Stimulated activated CD8-positive, alpha-beta memory T cell treated with anti-CD3 and anti-CD28 coated beads, Interleukin-12 subunit alpha, Interleukin-12 subunit beta, amount 100 ng/mL, for 4 hours (primary cell): ENCODE results near the gene NMNAT3.

Experiments used
- DNase-seq: peaks from one replicate; pipeline ENCODE4 v3.0.0-alpha.2; 2020; ENCODE audit warnings: low read depth

Gene NMNAT3

DNA sequence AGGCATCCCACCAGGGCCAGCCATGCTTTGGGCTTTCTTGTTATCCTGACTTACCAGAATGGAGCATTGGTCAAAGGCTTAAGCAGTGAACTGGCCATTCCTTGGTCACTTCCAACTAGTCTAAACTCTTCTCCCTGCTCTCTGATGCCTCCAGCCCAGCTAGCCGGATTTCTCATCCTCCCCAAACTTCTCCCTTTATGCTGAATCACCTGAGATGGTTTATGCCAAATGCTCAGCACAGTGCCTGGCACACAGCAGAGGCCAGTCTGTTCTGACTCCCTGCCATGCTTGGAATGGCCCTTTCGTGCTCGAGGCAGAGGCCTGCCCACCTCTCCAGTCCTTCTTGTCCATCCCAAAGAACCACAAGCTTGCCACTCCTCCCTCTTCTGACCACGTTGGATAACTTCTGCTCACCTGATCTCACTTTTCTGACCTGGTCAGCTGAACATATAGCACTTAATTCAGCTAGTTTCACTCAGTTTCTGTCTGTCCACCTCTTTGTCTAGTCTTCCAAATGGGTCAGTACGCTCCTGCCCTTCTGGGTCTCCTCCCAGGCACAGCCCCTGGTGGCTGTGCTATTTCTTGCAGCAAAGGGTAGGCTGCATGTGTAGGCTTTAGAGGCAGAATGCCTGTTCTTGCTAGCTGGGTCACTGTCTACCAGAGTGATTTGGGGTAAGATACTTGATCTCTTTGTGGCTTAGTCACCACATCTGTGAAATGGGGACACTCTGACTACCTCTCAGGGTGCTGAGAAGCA lies 136.1 kb downstream of the NMNAT3 start:
- DNase-seq = no peak

DNA sequence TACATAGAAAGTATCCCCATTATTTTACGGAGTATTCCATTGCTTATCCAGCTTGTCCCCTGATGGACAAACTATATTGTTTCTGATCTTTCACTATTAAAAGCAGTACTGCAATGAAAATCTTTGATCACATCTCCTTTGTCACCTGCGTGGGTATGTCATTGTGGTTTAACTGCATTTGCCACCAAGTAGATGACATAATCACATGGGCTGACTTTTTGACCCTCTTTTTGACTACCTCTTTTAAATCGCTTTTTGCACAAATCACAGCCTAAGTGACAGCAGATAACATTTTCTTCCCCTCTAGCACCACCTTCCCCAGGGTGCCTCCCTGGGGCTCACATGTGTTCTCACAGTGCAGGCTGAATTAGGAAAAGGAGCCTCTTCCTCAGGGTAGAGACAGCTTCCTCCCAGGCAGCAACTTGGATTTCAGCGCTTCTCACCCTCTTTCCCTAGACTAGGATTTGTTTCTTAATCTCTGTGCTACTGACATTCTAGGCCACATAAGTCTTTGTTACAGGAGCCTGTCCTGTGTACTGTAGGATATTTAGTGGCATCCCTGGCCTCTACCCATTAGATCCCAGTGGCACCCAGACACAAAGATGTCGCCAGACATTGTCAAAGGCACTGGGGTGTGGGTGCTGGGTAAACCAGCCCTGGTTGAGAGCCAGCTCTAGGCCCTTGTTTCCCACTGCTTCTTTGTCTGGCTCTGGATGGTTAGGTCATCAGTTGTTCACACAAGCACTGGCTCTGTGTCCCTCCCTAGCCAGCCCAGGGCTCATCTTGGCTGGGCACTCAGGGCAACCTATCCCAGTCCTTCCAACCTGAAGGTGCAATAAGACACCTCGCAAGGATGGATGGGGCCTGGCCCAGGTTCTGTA lies 136.9 kb downstream of the NMNAT3 start:
- DNase-seq = no peak

DNA sequence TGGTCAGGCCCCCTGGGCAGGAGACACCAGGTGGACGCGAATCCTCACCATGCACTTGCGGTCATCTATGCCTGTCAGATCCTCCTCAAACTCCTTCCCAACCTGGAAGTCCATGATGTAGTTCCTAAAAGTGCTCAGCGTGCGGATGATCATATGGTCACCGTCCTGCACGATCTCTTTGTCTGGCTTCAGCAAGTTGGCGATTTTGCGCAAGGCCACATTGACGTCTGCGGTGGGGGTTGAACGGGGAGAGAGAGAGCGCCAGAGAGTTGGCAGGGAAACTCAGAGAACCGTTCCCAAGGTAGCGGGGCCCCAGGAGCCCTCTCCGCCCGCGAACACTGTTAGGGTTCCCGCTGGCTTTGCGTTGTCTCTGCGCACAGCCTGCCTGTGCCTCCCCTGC lies 139.0 kb downstream of the NMNAT3 start:
- DNase-seq = no peak

DNA sequence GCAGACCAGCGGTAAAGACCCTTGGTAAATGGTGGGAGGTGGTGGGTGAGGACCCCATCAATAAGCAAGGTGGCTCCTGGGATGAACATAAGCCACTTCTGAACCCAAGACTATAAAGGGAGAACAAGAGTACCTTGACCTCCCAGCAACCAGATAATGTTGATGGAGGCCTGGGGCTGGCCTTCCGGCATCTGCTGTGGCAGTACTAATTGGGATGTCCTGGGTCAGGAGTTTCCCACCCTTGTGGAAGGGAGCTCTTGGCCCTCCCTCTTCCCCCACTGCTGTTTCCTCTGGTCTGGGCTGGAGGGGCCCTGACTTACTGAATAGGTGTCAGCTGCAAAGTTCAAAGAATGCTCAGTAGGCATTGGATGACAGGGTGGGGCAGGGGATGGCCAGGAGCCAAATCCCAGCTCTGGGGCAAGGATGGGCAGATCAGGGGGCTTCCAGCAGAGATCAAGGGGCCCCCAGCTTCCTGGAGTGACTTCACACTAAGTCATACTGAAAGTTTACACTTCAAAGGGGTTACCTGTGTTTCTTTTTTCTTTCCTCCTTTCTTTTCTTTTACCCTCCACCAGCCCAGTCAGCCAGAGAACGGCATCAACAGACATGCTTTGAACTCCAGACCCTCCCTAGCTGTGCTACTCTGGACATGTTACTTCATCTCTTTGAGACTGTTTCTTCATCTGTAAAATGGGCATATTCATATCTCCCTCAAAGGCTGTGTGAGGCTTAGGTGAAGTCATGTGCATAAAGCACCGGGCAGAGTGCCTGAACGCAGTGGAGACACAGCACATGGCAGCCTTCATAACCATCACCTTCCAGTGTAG lies 139.8 kb downstream of the NMNAT3 start:
- DNase-seq = no peak

DNA sequence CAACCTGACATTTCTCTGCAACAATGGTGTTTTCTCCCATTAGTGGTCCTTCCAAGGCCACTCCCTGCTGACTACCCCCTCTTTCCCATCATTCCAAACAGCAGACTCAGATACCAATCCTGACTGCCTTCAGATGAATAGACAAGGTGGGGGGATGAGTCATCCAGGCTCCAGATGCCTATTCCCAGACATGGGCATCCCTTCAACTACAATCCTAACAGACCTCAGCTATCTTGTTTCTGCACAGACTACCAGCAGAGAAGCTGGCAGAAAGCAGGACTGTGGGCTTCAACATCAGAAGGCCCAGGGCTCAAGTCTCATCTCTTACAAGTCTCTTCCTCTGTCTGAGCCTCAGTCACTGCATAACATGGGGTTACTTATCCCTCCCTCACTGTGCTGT lies 140.4 kb downstream of the NMNAT3 start:
- no peak for DNase-seq

DNA sequence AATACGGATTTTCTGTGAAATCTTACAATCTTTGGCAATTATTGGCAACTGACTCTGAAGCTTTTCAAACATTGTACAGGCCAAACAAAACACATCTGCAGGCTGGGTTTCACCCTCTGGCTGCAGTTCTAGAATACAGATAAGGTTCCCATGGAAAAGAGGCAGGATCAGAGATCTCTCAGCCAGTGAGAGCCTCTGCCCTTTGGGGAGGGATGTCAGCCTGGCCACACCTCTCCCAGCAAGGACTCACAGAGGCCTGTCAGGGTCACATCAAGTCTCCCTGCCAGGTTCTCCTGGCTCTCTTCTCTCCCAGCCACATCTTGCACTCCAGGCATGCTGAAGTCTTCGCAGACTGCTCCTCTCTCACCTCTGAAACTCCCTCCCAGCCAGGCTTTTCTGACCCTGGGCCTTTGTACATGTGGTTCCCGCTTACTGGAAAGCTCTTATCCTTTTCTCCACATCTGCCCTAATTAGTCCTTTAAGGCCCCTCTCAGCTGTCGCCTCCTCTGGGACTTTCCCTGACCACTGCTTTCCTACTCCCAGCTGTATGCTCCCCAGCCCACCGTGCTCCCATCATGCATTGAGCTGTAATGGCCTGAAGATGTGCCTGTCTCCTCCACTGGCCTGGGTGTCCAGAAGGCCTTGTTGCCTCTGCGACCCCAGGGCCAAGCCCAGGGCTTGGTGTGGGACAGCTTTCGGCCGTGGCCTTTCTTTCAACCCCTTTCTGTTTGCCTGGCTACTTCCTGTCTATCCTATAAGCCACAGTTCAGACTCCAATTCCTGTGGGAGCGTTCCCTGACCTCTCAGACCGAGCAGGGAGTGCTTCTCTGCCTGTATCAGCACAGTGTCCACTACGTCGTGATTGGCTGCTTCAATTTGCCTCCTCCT lies 142.5 kb downstream of the NMNAT3 start:
- no peak for DNase-seq

DNA sequence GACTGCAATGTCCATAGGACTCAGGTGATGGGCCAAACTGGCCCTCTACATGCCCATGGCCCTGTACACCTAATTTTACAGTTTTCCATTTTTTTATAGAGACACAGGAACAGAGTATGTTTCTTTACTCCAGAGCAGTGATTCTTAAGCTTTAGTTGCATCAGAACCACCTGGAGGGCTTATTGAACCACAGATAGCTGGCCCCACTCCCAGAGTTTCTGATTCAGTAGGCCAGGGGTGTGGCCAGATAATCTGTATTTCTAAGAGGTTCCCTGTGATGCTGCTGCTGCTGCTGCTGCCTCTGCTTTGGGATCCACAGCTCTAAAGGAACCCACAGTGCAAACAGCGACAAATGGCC lies 143.3 kb downstream of the NMNAT3 start:
- DNase-seq = no peak

DNA sequence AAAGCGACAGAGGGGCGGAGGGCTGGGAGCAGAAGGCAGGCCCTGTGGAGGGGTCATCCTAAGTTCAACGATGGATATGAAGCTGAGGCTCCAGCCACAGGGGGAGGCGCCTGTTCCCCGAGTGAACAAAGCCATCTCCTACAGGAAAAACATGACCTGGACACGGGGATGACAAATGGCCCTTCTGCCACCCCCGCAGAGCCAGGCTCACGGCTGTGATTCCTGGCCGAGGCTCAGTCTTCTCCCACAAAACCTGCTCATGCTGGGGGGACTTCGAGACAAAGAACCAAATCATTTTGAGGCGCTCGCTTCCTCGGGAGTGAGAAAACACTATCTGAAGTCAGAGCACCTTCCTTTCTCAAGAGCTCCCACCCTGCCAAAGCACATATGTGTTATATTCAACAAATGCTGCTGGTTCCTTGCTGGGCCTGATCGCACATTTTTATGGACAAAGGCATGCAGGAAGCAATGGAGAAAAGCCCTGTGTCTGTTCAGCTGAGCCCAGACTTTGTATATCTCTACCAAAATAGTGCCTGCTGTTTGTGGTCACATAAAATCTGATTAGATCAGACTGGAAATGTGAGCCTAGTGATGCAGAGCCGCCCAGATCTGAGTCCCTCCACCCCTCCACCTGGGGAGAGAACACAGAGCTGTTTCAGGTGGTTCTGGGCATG lies 143.9 kb downstream of the NMNAT3 start:
- DNase-seq = no peak

DNA sequence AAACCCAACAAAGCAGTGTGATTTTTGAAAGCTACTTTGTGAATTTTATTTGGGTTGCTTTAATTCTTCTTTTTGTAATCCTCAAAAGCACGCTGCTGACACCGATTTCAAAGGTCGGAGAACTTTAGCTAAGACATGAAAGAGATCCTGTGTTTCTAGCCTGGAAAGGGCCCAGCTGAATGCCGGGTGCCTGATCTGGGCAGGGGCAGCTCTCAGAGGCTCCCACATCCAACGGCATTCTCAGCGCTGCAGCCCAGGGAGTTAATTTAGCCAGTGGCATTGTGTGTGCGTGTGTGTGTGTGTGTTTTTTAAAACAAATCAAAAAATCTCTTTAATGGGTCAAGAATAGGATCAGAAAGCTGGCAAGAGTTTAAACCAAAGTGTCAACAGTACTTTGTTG lies 144.8 kb downstream of the NMNAT3 start:
- DNase-seq = no peak

DNA sequence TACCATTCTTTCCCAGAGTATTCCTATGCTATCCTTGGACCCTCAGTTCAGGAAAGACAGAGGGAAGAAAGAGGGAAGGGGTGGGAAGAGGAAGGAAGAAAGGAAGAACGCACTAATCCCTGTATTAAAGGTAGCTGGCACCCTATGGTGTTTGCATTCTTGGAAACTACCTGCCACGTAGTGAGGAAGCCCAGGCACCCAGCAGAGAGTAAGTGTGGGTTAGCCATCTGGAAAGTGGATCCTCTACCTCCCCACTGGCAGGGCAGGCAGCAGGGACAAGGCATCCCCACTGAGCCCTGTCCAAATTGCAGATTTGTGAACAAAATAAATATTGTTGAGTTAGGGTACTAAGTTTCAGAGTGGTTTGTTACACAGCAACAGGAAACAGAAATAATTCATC lies 147.1 kb downstream of the NMNAT3 start:
- no peak for DNase-seq

DNA sequence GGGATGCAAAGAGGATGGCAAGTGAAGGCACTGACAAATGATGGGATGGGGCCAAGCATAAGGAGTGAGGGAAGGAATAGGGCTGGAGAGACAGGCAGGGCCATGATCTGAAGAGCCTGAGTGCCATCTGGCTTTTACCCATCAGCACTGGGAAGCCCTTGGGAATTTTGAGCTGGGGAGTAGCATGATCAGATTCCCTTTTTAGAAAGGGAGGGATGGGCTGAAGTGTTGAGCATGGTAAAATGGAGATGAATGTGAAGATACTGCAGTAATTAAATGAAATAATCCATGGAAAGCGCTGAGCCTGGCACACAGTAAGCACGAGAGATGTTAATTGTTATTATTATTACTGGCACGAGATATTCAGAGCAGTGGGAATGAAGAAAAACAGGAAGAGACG lies 148.1 kb downstream of the NMNAT3 start:
- DNase-seq = no peak

DNA sequence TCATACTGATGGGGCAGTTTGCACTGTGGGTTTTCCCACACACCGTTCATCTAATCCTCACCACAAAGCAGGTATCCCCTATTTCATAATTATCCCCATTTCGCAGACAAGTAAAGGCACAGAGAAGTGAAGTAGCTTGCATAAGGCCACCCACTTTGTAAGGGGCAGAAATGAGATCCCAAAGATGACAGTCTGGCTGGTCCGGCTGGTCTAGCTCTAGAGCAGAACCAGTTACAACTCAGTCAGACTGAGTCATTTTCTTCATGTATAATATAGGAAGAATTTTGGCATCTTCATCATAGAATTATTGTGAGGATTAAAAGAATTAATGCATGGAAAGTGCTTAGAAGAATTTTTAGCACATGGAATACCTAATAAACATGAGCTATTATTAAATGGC lies 148.8 kb downstream of the NMNAT3 start:
- DNase-seq = no peak

DNA sequence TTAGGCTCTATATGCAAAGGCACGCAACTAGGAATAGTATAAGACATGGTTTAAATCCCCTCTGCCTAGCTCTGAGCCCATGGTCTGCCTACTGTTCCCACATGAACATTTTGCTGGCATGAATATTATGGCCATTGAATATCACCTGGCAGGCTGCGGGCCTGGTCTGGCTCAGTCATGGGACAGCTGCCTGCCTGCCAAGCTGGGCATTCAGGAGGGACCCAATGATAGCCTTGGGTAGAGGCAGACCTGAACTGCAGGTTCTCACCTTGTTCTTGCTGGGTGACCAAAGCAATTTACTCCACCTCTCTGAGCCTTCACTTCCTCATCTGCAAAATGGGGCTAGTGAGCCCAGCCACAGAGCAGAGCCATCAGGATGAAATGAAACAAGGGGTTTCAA lies 149.5 kb downstream of the NMNAT3 start:
- no peak for DNase-seq

DNA sequence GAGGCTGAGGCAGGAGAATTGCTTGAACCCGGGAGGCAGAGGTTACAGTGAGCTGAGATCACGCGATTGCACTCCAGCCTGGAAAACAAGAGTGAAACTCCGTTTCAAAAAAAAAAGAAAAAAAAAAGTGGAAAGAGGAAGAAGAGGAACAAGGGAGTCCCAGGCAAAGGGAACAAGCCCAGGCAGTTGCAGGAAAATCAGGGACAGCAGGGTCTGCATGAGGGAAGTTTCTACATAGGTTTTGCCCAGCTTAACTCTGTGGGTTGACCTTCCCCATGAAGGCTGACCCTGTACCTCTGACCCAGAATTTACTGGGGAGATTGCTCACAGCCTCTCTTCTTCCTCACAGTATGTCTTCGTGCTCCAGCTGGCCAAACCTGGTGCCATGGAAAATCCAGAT lies 150.5 kb downstream of the NMNAT3 start:
- no peak for DNase-seq

DNA sequence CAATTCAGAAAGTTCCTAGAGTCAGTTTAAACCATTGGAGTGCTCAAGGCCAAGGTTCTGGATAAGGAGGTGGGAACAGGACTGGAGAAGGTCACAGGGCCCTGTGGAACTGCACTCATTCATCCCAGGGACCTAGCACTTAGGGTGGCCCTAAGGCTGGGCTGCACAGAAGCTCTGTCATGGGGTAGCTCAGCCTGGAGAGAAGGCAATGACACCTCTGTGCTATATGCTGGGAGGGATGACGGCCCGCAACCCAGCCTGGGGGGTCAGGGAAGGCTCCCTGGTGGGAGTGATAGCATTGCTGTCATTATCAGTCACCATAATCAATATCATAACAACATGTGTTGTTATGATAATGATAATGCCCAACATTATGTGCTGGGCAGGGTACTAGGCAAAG lies 151.6 kb downstream of the NMNAT3 start:
- DNase-seq = no peak

DNA sequence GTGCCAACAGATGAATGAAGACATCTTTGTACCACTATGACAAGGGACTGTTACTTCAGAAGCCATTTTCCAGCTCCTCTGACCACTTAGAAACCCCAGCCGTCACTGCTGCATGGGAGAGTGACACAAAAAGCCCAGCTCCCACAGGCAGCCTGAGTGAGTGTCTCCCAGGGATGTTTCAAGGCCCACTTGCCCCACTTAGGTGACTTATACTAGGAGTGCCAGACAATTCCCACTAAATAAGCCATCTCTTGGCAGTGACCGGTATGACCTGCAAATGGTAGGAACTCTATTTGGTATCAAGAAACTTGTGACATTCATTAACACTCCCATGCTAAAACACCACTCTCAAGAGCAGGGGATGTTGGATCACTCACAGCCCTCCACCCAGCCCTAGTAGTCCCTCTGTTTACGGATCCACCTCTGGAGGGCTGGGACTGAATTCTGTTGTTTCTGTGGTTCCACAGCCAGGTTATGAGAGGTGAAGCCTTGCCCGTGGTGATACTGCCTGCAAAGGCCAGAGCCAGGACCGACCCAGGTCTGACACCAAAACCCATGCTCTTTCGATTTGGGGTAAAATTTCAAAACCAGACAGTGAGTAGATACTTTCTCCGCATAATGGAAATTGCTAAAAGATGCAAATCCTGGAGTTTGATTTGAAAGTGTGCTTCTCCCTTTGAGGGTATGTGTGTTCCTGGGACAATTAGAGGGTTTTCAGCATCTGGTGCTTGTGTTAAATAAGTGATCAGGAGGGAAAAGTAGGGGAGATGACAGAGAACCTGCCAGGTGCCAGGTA lies 152.7 kb downstream of the NMNAT3 start:
- DNase-seq = no peak

DNA sequence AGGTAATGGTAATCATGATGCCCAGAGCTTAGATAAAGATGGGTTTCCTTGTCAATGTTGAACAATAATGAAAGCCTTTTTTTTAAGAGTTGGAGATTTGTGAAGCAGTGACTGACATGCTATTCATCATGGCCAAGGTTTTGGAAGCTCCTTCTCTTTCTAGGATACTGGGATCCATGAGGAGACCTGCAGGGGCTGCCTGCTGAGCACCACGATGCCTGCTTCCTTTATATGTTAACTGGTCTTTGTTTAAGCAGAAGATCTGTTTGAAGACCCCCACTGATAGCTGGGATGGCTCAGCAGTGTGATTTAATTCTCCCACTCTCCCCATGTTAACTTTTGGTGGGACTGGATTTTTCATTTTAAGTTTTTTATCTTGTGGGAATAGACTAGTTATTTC lies 154.1 kb downstream of the NMNAT3 start:
- no peak for DNase-seq

DNA sequence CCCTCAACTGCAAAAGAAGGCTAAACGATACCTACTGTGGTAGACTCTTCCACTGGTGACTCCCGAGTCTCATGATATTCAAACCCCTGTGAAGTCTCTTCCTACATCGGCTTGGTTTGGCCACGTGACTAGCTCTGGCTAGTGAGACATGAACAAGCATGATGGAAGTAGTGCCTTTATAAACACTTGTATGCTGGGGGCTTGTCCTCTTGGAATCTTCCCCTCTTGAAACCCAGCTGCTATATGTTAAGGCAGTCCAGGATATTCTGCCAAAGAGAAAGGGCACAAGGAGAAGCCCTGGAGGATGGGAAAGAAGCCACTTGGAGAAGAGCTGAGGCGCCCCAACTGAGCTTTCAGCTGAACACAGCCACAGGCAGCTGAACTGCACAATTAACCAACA lies 154.6 kb downstream of the NMNAT3 start:
- DNase-seq = no peak

DNA sequence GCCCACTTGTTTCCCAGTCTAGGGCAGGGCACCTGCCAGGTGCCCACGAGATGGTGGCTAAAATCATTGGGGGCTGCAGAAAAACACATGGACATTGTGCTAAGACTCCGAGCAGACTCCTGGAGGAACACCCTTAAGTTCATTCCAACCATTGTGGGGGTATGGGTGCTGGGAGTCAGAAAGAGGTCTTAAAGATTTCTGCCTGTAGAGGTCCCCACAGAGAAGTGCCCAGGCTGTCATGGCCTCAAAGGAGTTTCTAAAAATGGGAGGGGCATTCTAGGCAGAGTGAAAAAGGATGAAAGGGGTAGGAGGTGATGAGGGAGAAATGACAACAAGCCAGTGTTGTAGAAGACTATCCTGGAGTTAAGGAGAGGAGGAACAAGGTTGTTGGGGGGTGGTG lies 155.4 kb downstream of the NMNAT3 start:
- DNase-seq = no peak

DNA sequence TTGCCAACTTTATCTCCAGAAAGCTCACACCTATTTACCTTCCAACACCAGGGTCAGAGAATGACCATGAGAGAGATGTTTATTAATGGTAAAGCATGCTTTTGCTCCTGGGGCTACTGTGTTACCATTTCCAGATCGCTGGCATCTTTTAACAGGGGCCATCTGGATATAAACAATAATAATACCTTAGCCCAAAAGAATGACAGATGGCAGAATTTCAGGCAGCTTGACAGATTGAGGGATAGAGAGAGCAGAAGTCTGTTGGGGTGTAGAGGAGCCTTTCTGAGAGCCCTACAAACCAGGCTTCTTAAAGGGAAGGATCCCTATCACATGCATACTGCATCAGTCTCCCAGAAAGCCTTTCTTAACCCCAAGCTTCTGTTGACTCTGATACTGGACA lies 156.0 kb downstream of the NMNAT3 start:
- DNase-seq = no peak
